Panc1 (cell line): ENCODE results near the gene INF2. TPM values are rescaled to one million over a fixed set of nuclear protein-coding genes. Genes with fewer than 3 reads are reported as not detected.
"Not testable (repeated sequence)": the region's sequence is repeated elsewhere in the genome, so short reads cannot be mapped to it uniquely, and the experiment has no call there.

ENCODE experiments used
- ATAC-seq: fragments of 200-7000 bp; cut with Tn5 transposase; 2 replicates; pipeline ENCODE4 v1.9.1; 2020; ENCODE audit warnings: mild to moderate bottlenecking, moderate library complexity
- BruUV-seq: library from RNA; stranded (reverse); fragments of 400-500 nt; replicated peaks from 2 replicates; lab custom pipeline; 2021; lab: Mats Ljungman, UMichigan
- CTCF ChIA-PET: fragments of 300-600 bp; sonication (Branson Sonifier 250); formaldehyde crosslinking; loops from one replicate; lab custom pipeline; 2022; ENCODE audit warnings: antibody characterized with exemption; lab: Charles Lee
- POLR2A ChIA-PET: fragments of 300-600 bp; sonication (Branson Sonifier 250); formaldehyde crosslinking; loops from one replicate; lab custom pipeline; 2022; ENCODE audit warnings: antibody characterized with exemption; lab: Charles Lee
- DNase-seq: peaks from one replicate; pipeline ENCODE4 v3.0.0-alpha.2; 2010; ENCODE audit warnings: low read depth, low spot score
- H3K27ac ChIP-seq: 2 replicates; pipeline ENCODE4 v1.5.1; 2011; ENCODE audit warnings: mild to moderate bottlenecking, low read length, inconsistent platforms
- H3K27me3 ChIP-seq: fragments of 200-500 bp; sonication (Bioruptor generic); 2 replicates; pipeline ENCODE4 v1.6.0; 2014; ENCODE audit warnings: low read length, inconsistent platforms; ENCODE audit not compliant: control insufficient read depth, insufficient read depth
- H3K36me3 ChIP-seq: fragments of 200-500 bp; sonication (Bioruptor generic); 2 replicates; pipeline ENCODE4 v1.5.1; 2014; ENCODE audit warnings: inconsistent platforms, mild to moderate bottlenecking, low read length, moderate library complexity; ENCODE audit not compliant: control insufficient read depth, insufficient read depth
- H3K4me1 ChIP-seq: 2 replicates; pipeline ENCODE4 v1.5.1; 2011; ENCODE audit warnings: inconsistent platforms, mild to moderate bottlenecking, low read length, moderate library complexity; ENCODE audit not compliant: control insufficient read depth, insufficient read depth
- H3K4me3 ChIP-seq, 2 experiments: 2 replicates each; pipeline ENCODE4 v1.5.1; 2011 to 2012; ENCODE audit warnings: low read depth in 2 of 2, low read length in 2 of 2, mild to moderate bottlenecking in 2 of 2, inconsistent platforms in 1 of 2, moderate library complexity in 1 of 2
- H3K9me3 ChIP-seq: fragments of 200-500 bp; sonication (Bioruptor generic); 2 replicates; pipeline ENCODE4 v1.5.1; 2014; ENCODE audit warnings: low read depth, mild to moderate bottlenecking, inconsistent platforms, low read length, moderate library complexity; ENCODE audit not compliant: control insufficient read depth, insufficient read depth
- CTCF ChIP-seq: fragments of 450-650 bp; IDR thresholded peaks from 2 replicates; pipeline ENCODE4 v1.5.1; 2017; ENCODE audit warnings: mild to moderate bottlenecking
- POLR2AphosphoS5 ChIP-seq: IDR thresholded peaks from 2 replicates; pipeline ENCODE4 v1.6.1; 2012; ENCODE audit warnings: mild to moderate bottlenecking, low read depth, low read length, moderate library complexity
- REST ChIP-seq, 2 experiments: IDR thresholded peaks; 2 replicates each; pipeline ENCODE4 v1.6.1; 2011 to 2012; ENCODE audit warnings: low read depth in 2 of 2, control low read depth in 1 of 2, low read length in 1 of 2, mild to moderate bottlenecking in 1 of 2, moderate library complexity in 1 of 2; ENCODE audit not compliant: insufficient read depth in 1 of 2
- SIN3A ChIP-seq: IDR thresholded peaks from 2 replicates; pipeline ENCODE4 v1.6.1; 2012; ENCODE audit warnings: low read depth, mild to moderate bottlenecking, low read length, moderate library complexity, borderline replicate concordance; ENCODE audit not compliant: insufficient read depth
- TCF7L2 ChIP-seq: IDR thresholded peaks from 2 replicates; pipeline ENCODE4 v1.6.1; 2011; ENCODE audit warnings: mild to moderate bottlenecking, low read depth, low read length, inconsistent platforms
- in situ Hi-C: cut with HindIII; loops from 2 replicates; pipeline ENCODE4 v1.10.0; 2016; ENCODE audit warnings: low sequenced_read_pairs, low pct_unique_long_range_greater_than_20kb
- intact Hi-C: fragments of 100-400 bp; cut with micrococcal nuclease; formaldehyde crosslinking; loops from one replicate; pipeline ENCODE4 v1.10.0; 2022; ENCODE audit not compliant: unreplicated experiment
- total RNA-seq: library from RNA; stranded (reverse); gene quantifications from one replicate; pipeline ENCODE4 v1.2.1, GENCODE V29; 2021; ENCODE audit not compliant: unreplicated experiment

INF2 gene
- total RNA-seq, 1 experiment from 2014 or later: 195 TPM

GRCh38 chr14:104750056-104750752, 60.8 kb downstream of the INF2 start:
- ATAC-seq (no peak), DNase-seq (no peak)
- intact Hi-C loops (no loop called here), in situ Hi-C loops (no loop called here)
- no peak overlapping the region for H3K27ac ChIP-seq
- CTCF ChIA-PET: no interaction called here
- H3K4me1 ChIP-seq: peaks cover 17% of the 10 kb centered on the region
- no peak for TF ChIP-seq SIN3A
- no peak for TF ChIP-seq TCF7L2
- TF ChIP-seq REST (IDR thresholded peaks at IDR 0.05; ENCODE audit: insufficient read depth in 1 of 2, low read depth in 2 of 2, low read length in 1 of 2): no peak
- no peak for TF ChIP-seq POLR2AphosphoS5
- TF ChIP-seq CTCF: no peak
- H3K9me3 ChIP-seq: no peaks in the 10 kb centered on the region
- H3K36me3 ChIP-seq: peaks cover 3% of the 10 kb centered on the region; the same call in 1 of the 2 replicates
- no peaks in the 10 kb centered on the region for H3K27me3 ChIP-seq
- no TSS peak for BruUV-seq
- POLR2A ChIA-PET: interaction anchor here (0.7 kb wide), 1 partner anchor 1072 kb away, joined by 3 read pairs; no protein-coding TSS in a partner anchor
- H3K4me3 ChIP-seq: no peak overlapping the region

GRCh38 chr14:104750753-104751057, 61.3 kb downstream of the INF2 start:
- H3K4me1 ChIP-seq: peaks cover 17% of the 10 kb centered on the region
- intact Hi-C loops, BruUV-seq: not testable (repeated sequence)

More at GRCh38 chr14:104750753-104751057, 61.3 kb downstream of the INF2 start:
- H3K27ac ChIP-seq, DNase-seq, H3K9me3 ChIP-seq, H3K36me3 ChIP-seq, H3K4me3 ChIP-seq, CTCF ChIA-PET, in situ Hi-C loops, H3K27me3 ChIP-seq, ATAC-seq: not testable (repeated sequence)
- POLR2A ChIA-PET: interaction anchor here (0.7 kb wide), 1 partner anchor 1072 kb away, joined by 3 read pairs; no protein-coding TSS in a partner anchor
